Measurements from ENCODE around the gene B4GALNT3. TPM values are rescaled to one million over a fixed set of nuclear protein-coding genes. Genes with fewer than 3 reads are reported as not detected.
A peak's percentile ranks its signal among the peaks of the same experiment; 100 is the strongest.

B4GALNT3 gene
- total and polyA plus RNA-seq, 2 of the 13 experiments (the other 11 are each of a cell fraction or from before 2014, with no cell fraction given) = 3.2 to 4.4 TPM

- ATAC-seq (peak; percentile 3), FAIRE-seq (no peak), DNase-seq (ENCODE audit: low spot score) (peak; percentile 29)
- Histone ChIP-seq H3K4me3 (replicated peaks in 1 of 3; ENCODE audit: insufficient read depth in 1 of 3, low read depth in 2 of 3, low read length in 3 of 3) (peak overlapping the region; percentile 67 to 80 (median 73)), H3K4me2 (ENCODE audit: low read depth, low read length) (peak overlapping the region; percentile 98), H3K36me3 (replicated peaks in 1 of 2; ENCODE audit: control insufficient read depth in 1 of 2, insufficient read depth in 2 of 2, low read length in 2 of 2) (no peaks in the 10 kb centered on the region), H3K4me1 (ENCODE audit: insufficient read depth, low read length) (peaks cover 69% of the 10 kb centered on the region), H3K27me3 (ENCODE audit: control insufficient read depth in 1 of 2, insufficient read depth in 2 of 2, low read length in 2 of 2) (no peaks in the 10 kb centered on the region; a peak in 1 of 5 replicates), H4K20me1 (ENCODE audit: insufficient read depth, low read length) (no peaks in the 10 kb centered on the region), H3K9ac (ENCODE audit: insufficient read depth, low read depth, low read length) (peak overlapping the region; percentile 80), H3K79me2 (ENCODE audit: insufficient read depth, low read length) (no peaks in the 10 kb centered on the region), H3K9me3 (ENCODE audit: low read length) (no peaks in the 10 kb centered on the region), H2AFZ (ENCODE audit: low read length) (peak overlapping the region; percentile 1), H3K27ac (ENCODE audit: extremely low read length, insufficient read depth, low read length) (peak overlapping the region; percentile 86)
- ChIA-PET POLR2A (interaction anchor here (1.0 to 2.9 kb wide), 8 partner anchors 12 to 377 kb away, joined by 3 to 22 read pairs (median 10); partner anchors contain the start of genes KDM5A, RAD52 and WNK1), CTCF (ENCODE audit: low intra/inter-chr PET ratio, low total read pairs) (interaction anchor here (3.1 kb wide), 1 partner anchor 179 kb away, joined by 26 read pairs; no protein-coding TSS in a partner anchor)
- no TSS peak for BruUV-seq (replicated peaks)
- in situ Hi-C loops (cut with HindIII; ENCODE audit: extremely low pct_ligation_motif_present, low pct_unique_long_range_greater_than_20kb) (loop anchor here (5.0 to 25.0 kb wide), 4 partner anchors 180 to 1015 kb away; partner anchors contain the start of genes FBXL14 and WNK1), intact Hi-C loops (cut with micrococcal nuclease; ENCODE audit: unreplicated experiment) (loop anchor here (1.0 to 10.0 kb wide), 4 partner anchors 73 to 1033 kb away; partner anchors contain the start of gene RAD52)
- WGBS (ENCODE audit: low lambda C conversion rate) = 9% methylated on average over 7 of the region's 19 CpGs
- peak; percentile 96 for TF ChIP-seq ZNF687 (CRISPR knock-in tag; IDR thresholded peaks at IDR 0.05)
- TF ChIP-seq THAP11 (CRISPR knock-in tag; IDR thresholded peaks at IDR 0.05) = no peak
- no peak for TF ChIP-seq SYNCRIP (IDR thresholded peaks at IDR 0.05; ENCODE audit: insufficient read depth, low read depth, low read length)
- peak; percentile 25; the same call in 1 of the 2 replicates for TF ChIP-seq ZGPAT (CRISPR knock-in tag; IDR thresholded peaks at IDR 0.05)
- TF ChIP-seq FOXK1 (CRISPR knock-in tag; IDR thresholded peaks at IDR 0.05; ENCODE audit: borderline replicate concordance, low read depth) = peak; percentile 5; the same call in 1 of the 2 replicates
- TF ChIP-seq POLR2AphosphoS5 (IDR thresholded peaks at IDR 0.05; ENCODE audit: low read depth, low read length) = no peak
- no peak for TF ChIP-seq RNF2 (conservative IDR thresholded peaks at IDR 0.05; ENCODE audit: low read depth)
- no peak for TF ChIP-seq CREBL2 (CRISPR knock-in tag; IDR thresholded peaks at IDR 0.05; ENCODE audit: borderline replicate concordance)
- TF ChIP-seq ZNF124 (CRISPR knock-in tag; IDR thresholded peaks at IDR 0.05) = peak; percentile 32; the same call in 1 of the 2 replicates
- TF ChIP-seq ZNF850 (CRISPR knock-in tag; conservative IDR thresholded peaks at IDR 0.05) = no peak
- TF ChIP-seq PHF8 (CRISPR knock-in tag; IDR thresholded peaks at IDR 0.05) = peak; percentile 56
- TF ChIP-seq ZNF782 (CRISPR knock-in tag; IDR thresholded peaks at IDR 0.05; ENCODE audit: borderline replicate concordance) = no peak
- TF ChIP-seq ZNF446 (CRISPR knock-in tag; IDR thresholded peaks at IDR 0.05) = no peak
- no peak for TF ChIP-seq ZNF574 (CRISPR knock-in tag; IDR thresholded peaks at IDR 0.05)
Observed at GRCh38 chr12:571795-572531, 112.2 kb downstream of the B4GALNT3 start.
